ENCODE measurements around the gene LILRB2. TPM values are rescaled to one million over a fixed set of nuclear protein-coding genes. Genes with fewer than 3 reads are reported as not detected.

Gene LILRB2
- total RNA-seq, 1 experiment from 2014 or later, result not detected

DNA sequence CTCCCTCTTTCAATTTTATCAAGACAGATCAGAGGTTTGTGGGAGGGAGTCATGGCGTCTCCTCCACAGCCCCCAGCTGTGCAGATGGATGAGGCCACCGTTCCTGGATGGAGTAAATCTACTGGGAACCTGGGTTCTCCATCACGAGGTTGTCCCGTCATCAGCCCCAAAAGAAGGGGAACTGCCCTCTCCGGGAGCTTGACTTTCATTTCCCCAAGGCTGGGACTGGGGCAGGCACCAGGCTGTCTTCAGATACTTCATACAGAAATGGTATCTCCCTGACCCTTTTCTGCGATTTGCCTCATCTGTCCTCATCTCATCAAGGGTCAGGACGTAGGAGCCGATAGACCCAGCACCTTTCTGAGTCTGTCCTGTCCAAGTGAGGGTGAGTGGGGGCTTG, 9.8 kb downstream of the LILRB2 start:
- BruUV-seq (replicated peaks), result no TSS peak
- peaks cover 30% of the 10 kb centered on the region for H3K27me3 Mint-ChIP-seq (ENCODE audit: insufficient read depth, unreplicated experiment)
- intact Hi-C loops (cut with micrococcal nuclease; ENCODE audit: unreplicated experiment), result no loop called here

DNA sequence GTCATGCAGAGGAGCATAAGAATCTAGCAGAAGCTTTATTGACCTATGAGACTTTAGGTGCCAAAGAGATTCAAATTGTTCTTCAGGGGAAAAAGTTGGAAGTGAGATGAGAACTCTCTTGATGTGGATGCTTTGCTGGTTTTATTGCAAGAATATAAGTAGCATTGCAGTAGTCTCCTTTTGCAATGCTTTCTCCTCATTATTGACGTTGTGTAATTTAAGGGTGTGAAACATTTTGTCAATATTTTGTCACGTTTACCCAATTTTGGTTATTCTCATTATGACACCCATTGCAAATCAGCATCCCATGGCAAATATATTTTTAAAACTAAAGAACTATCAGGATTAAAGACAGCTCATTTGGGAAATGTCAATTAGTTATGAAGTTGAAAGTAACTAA, 12.0 kb downstream of the LILRB2 start:
- TF ChIP-seq, protein P1, sequence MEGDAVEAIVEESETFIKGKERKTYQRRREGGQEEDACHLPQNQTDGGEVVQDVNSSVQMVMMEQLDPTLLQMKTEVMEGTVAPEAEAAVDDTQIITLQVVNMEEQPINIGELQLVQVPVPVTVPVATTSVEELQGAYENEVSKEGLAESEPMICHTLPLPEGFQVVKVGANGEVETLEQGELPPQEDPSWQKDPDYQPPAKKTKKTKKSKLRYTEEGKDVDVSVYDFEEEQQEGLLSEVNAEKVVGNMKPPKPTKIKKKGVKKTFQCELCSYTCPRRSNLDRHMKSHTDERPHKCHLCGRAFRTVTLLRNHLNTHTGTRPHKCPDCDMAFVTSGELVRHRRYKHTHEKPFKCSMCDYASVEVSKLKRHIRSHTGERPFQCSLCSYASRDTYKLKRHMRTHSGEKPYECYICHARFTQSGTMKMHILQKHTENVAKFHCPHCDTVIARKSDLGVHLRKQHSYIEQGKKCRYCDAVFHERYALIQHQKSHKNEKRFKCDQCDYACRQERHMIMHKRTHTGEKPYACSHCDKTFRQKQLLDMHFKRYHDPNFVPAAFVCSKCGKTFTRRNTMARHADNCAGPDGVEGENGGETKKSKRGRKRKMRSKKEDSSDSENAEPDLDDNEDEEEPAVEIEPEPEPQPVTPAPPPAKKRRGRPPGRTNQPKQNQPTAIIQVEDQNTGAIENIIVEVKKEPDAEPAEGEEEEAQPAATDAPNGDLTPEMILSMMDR (IDR thresholded peaks at IDR 0.05; ENCODE audit: insufficient read depth in 1 of 2, low read depth in 1 of 2, low read length in 1 of 2, severe bottlenecking in 1 of 2, unreplicated experiment in 1 of 2), result no peak
- no peak overlapping the region for H3K4me3 ChIP-seq (ENCODE audit: low read depth, low read length)
- intact Hi-C loops (cut with micrococcal nuclease; ENCODE audit: unreplicated experiment), result no loop called here
- H3K9me3 ChIP-seq, result no peaks in the 10 kb centered on the region
- H3K4me3 Mint-ChIP-seq (ENCODE audit: unreplicated experiment), result no peak overlapping the region
- no peaks in the 10 kb centered on the region for H3K36me3 Mint-ChIP-seq (ENCODE audit: insufficient read depth, unreplicated experiment)
- no TSS peak for BruUV-seq (replicated peaks)
- H3K27me3 ChIP-seq (replicated peaks; ENCODE audit: control insufficient read depth, insufficient read depth, low read length), result no peaks in the 10 kb centered on the region; the same call in 1 of the 2 replicates
- H3K36me3 ChIP-seq (ENCODE audit: control insufficient read depth, insufficient read depth, low read length), result no peaks in the 10 kb centered on the region
- no peak for DNase-seq
- POLR2A ChIA-PET, result no interaction called here
- no peaks in the 10 kb centered on the region for H3K4me1 ChIP-seq
- no peaks in the 10 kb centered on the region for H3K9me3 Mint-ChIP-seq (ENCODE audit: unreplicated experiment)
- no peaks in the 10 kb centered on the region for H3K4me1 Mint-ChIP-seq (ENCODE audit: low read depth, unreplicated experiment)
- H3K27ac Mint-ChIP-seq (ENCODE audit: unreplicated experiment), result no peak overlapping the region
- peaks cover 32% of the 10 kb centered on the region for H3K27me3 Mint-ChIP-seq (ENCODE audit: insufficient read depth, unreplicated experiment)
- CTCF ChIA-PET, result no interaction called here

More for the DNA sequence above, 9.8 kb downstream of the LILRB2 start:
- Mint-ChIP-seq H3K4me1 (ENCODE audit: low read depth, unreplicated experiment) (no peaks in the 10 kb centered on the region), H3K9me3 (ENCODE audit: unreplicated experiment) (no peaks in the 10 kb centered on the region), H3K36me3 (ENCODE audit: insufficient read depth, unreplicated experiment) (no peaks in the 10 kb centered on the region), H3K4me3 (ENCODE audit: unreplicated experiment) (no peak overlapping the region), H3K27ac (ENCODE audit: unreplicated experiment) (no peak overlapping the region)
- H3K9me3 ChIP-seq, result no peaks in the 10 kb centered on the region
- no peaks in the 10 kb centered on the region; the same call in 1 of the 2 replicates for H3K27me3 ChIP-seq (replicated peaks; ENCODE audit: control insufficient read depth, insufficient read depth, low read length)
- DNase-seq, result no peak
- ChIA-PET CTCF (no interaction called here), POLR2A (no interaction called here)
- H3K36me3 ChIP-seq (ENCODE audit: control insufficient read depth, insufficient read depth, low read length), result no peaks in the 10 kb centered on the region
- no peak overlapping the region for H3K4me3 ChIP-seq (ENCODE audit: low read depth, low read length)
- no peaks in the 10 kb centered on the region for H3K4me1 ChIP-seq
- TF ChIP-seq, protein P1 (IDR thresholded peaks at IDR 0.05; ENCODE audit: insufficient read depth in 1 of 2, low read depth in 1 of 2, low read length in 1 of 2, severe bottlenecking in 1 of 2, unreplicated experiment in 1 of 2), result no peak

DNA sequence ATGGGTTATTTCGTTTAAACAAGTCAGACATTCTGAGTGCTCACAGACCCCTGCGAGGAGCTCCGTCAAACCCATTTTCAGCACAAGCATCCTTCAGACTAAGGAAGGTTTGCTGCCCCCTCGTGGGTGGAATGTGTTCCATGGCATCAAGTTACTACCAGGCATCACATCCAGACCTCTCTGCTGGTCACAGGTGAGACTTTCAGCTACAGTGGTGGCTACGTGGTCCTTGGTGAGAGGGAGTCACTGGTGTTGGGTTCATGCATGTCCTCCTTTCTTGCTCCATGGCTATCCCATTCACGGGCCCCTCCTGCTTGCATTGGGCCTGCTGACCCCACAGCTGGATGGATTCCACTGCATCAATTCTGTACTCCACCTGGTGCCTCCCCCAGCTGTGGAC, 14.8 kb downstream of the LILRB2 start:
- TF ChIP-seq, protein P1 (IDR thresholded peaks at IDR 0.05; ENCODE audit: insufficient read depth in 1 of 2, low read depth in 1 of 2, low read length in 1 of 2, severe bottlenecking in 1 of 2, unreplicated experiment in 1 of 2), result peak; percentile 76 to 90
- no peak overlapping the region for H3K27ac Mint-ChIP-seq (ENCODE audit: unreplicated experiment)
- POLR2A ChIA-PET, result interaction anchor here (0.6 kb wide), 1 partner anchor 240 kb away, joined by 3 read pairs; no protein-coding TSS in a partner anchor
- H3K36me3 ChIP-seq (ENCODE audit: control insufficient read depth, insufficient read depth, low read length), result no peaks in the 10 kb centered on the region
- H3K9me3 ChIP-seq, result no peaks in the 10 kb centered on the region
- DNase-seq, result peak; percentile 87 to 89
- no peak overlapping the region for H3K4me3 Mint-ChIP-seq (ENCODE audit: unreplicated experiment)
- CTCF ChIA-PET, result interaction anchor here (0.6 to 2.0 kb wide), 9 partner anchors 13 to 151 kb away, joined by 3 to 21 read pairs (median 4); partner anchors contain the start of genes CNOT3, MBOAT7, PRPF31 and TFPT
- H3K36me3 Mint-ChIP-seq (ENCODE audit: insufficient read depth, unreplicated experiment), result no peaks in the 10 kb centered on the region
- no peak overlapping the region for H3K4me3 ChIP-seq (ENCODE audit: low read depth, low read length)
- no TSS peak for BruUV-seq (replicated peaks)
- no peaks in the 10 kb centered on the region for H3K9me3 Mint-ChIP-seq (ENCODE audit: unreplicated experiment)
- no peaks in the 10 kb centered on the region for H3K4me1 ChIP-seq
- H3K27me3 ChIP-seq (replicated peaks; ENCODE audit: control insufficient read depth, insufficient read depth, low read length), result no peaks in the 10 kb centered on the region; the same call in 1 of the 2 replicates
- H3K27me3 Mint-ChIP-seq (ENCODE audit: insufficient read depth, unreplicated experiment), result peaks cover 18% of the 10 kb centered on the region
- intact Hi-C loops (cut with micrococcal nuclease; ENCODE audit: unreplicated experiment), result loop anchor here (1.0 kb wide), 1 partner anchor 98 kb away; no protein-coding TSS in a partner anchor
- no peaks in the 10 kb centered on the region for H3K4me1 Mint-ChIP-seq (ENCODE audit: low read depth, unreplicated experiment)
